HepG2 (cell line): ENCODE results near the gene UQCRC2. TPM values are rescaled to one million over a fixed set of nuclear protein-coding genes. Genes with fewer than 3 reads are reported as not detected.

ENCODE experiments used
- IRX3 ChIP-seq: sonication (generic); formaldehyde crosslinking; IDR thresholded peaks from 2 replicates; pipeline ENCODE4 v1.8.1; 2023; ENCODE audit warnings: mild to moderate bottlenecking, low read depth, missing genetic modification reagents, borderline replicate concordance
- NFIC ChIP-seq: IDR thresholded peaks from 2 replicates; pipeline ENCODE4 v1.6.1; 2012; ENCODE audit warnings: mild to moderate bottlenecking, low read length, inconsistent platforms
- POLR2A ChIP-seq, 2 experiments: IDR thresholded peaks; 2 replicates each; pipeline ENCODE4 v1.6.1; 2011; ENCODE audit warnings: low read depth in 2 of 2, low read length in 2 of 2, mild to moderate bottlenecking in 1 of 2, moderate library complexity in 1 of 2; ENCODE audit not compliant: insufficient read depth in 1 of 2
- POLR2AphosphoS5 ChIP-seq: IDR thresholded peaks from 2 replicates; pipeline ENCODE4 v1.6.1; 2012; ENCODE audit warnings: low read depth, low read length
- RBM22 ChIP-seq: fragments of 200-400 bp; formaldehyde crosslinking; optimal IDR thresholded peaks from 2 replicates; pipeline ENCODE3; 2017; ENCODE audit warnings: mild to moderate bottlenecking, low read length, moderate library complexity
- ZNF556 ChIP-seq: sonication (generic); formaldehyde crosslinking; IDR thresholded peaks from 2 replicates; pipeline ENCODE4 v1.4.0; 2020; ENCODE audit warnings: mild to moderate bottlenecking, missing genetic modification reagents, borderline replicate concordance
- polyA plus RNA-seq, 8 experiments: library from polyadenylated mRNA; depleted of rRNA in 3 of 8; stranded (reverse) in 7 of 8; unstranded in 1 of 8; fragments of >200 nt; fragmentation: Illumina TruSeq in 4 of 8; extraction: Trizol in 4 of 8; gene quantifications; 2 replicates each; pipeline versions ENCODE4 v1.2.1 to v1.2.3, GENCODE V29; 2011 to 2016; ENCODE audit warnings: low read depth in 4 of 8, missing spikeins in 1 of 8, mixed read lengths in 1 of 8; ENCODE audit not compliant: insufficient read depth in 1 of 8
- total RNA-seq, 5 experiments: library from RNA; depleted of rRNA; stranded (reverse); fragments of >200 nt; fragmentation: Illumina TruSeq; extraction: Trizol; gene quantifications; 2 replicates each; pipeline ENCODE4 v1.2.3, GENCODE V29; 2016; ENCODE audit warnings: low read depth in 1 of 5
- TF ChIP-seq, protein P1 (sequence below): sonication (generic); formaldehyde crosslinking; IDR thresholded peaks from 2 replicates; pipeline ENCODE4 v1.4.0; 2020; ENCODE audit warnings: mild to moderate bottlenecking, missing genetic modification reagents
- TF ChIP-seq, protein P2 (sequence below): sonication (generic); formaldehyde crosslinking; IDR thresholded peaks from 2 replicates; pipeline ENCODE4; 2020; ENCODE audit warnings: missing genetic modification reagents, mild to moderate bottlenecking, borderline replicate concordance
- TF ChIP-seq, protein P3 (sequence below): sonication (generic); formaldehyde crosslinking; IDR thresholded peaks from 2 replicates; pipeline ENCODE4 v1.4.0; 2020; ENCODE audit warnings: mild to moderate bottlenecking, missing genetic modification reagents
- TF ChIP-seq, protein P4 (sequence below): sonication (generic); formaldehyde crosslinking; IDR thresholded peaks from 2 replicates; pipeline ENCODE4 v1.8.0; 2022; ENCODE audit warnings: mild to moderate bottlenecking, missing genetic modification reagents

UQCRC2 gene
- total and polyA plus RNA-seq, 2 of the 13 experiments (the other 11 are each of a cell fraction or from before 2014, with no cell fraction given) = 442 to 536 TPM

DNA sequence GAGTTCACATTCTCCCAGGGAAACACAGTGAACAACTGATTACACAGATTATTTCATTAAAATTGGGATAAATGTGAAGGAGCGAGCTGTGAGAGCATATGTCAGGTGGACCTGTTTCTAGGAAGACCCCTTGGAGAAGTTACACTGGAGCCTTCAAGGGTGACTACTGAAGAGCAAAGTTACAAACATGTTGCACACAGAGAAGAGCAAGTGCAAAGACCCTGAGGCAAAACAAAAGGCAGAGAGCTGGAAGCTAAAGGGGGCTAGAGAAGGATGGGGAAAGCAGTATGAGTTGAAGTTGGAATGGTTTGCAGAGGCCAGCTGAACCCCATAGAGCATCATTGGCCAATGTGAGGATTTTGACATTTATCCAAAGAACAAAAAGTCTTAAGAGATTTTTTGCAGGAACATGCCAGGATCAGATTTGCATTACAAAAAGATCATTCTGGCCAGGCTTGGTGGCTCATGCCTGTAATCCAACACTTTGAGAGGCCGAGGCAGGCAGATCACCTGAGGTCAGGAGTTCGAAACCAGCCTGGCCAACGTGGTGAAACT is 33.6 kb downstream of the UQCRC2 start (continued):
- TF ChIP-seq, protein P1, sequence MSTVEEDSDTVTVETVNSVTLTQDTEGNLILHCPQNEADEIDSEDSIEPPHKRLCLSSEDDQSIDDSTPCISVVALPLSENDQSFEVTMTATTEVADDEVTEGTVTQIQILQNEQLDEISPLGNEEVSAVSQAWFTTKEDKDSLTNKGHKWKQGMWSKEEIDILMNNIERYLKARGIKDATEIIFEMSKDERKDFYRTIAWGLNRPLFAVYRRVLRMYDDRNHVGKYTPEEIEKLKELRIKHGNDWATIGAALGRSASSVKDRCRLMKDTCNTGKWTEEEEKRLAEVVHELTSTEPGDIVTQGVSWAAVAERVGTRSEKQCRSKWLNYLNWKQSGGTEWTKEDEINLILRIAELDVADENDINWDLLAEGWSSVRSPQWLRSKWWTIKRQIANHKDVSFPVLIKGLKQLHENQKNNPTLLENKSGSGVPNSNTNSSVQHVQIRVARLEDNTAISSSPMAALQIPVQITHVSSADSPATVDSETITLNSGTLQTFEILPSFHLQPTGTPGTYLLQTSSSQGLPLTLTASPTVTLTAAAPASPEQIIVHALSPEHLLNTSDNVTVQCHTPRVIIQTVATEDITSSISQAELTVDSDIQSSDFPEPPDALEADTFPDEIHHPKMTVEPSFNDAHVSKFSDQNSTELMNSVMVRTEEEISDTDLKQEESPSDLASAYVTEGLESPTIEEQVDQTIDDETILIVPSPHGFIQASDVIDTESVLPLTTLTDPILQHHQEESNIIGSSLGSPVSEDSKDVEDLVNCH = no peak
- TF ChIP-seq RBM22 (peak; percentile 54), POLR2A (IDR thresholded peaks at IDR 0.05; ENCODE audit: insufficient read depth in 1 of 2, low read depth in 2 of 2, low read length in 2 of 2) (peak in 1 of 2 experiments; percentile 34; a peak in 1 of 4 replicates), ZNF556 (CRISPR knock-in tag) (no peak), IRX3 (no peak), POLR2AphosphoS5 (peak; percentile 54; the same call in 1 of the 2 replicates), NFIC (no peak)
- TF ChIP-seq, protein P2, sequence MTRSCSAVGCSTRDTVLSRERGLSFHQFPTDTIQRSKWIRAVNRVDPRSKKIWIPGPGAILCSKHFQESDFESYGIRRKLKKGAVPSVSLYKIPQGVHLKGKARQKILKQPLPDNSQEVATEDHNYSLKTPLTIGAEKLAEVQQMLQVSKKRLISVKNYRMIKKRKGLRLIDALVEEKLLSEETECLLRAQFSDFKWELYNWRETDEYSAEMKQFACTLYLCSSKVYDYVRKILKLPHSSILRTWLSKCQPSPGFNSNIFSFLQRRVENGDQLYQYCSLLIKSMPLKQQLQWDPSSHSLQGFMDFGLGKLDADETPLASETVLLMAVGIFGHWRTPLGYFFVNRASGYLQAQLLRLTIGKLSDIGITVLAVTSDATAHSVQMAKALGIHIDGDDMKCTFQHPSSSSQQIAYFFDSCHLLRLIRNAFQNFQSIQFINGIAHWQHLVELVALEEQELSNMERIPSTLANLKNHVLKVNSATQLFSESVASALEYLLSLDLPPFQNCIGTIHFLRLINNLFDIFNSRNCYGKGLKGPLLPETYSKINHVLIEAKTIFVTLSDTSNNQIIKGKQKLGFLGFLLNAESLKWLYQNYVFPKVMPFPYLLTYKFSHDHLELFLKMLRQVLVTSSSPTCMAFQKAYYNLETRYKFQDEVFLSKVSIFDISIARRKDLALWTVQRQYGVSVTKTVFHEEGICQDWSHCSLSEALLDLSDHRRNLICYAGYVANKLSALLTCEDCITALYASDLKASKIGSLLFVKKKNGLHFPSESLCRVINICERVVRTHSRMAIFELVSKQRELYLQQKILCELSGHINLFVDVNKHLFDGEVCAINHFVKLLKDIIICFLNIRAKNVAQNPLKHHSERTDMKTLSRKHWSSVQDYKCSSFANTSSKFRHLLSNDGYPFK (CRISPR knock-in tag) = no peak
- TF ChIP-seq, protein P3, sequence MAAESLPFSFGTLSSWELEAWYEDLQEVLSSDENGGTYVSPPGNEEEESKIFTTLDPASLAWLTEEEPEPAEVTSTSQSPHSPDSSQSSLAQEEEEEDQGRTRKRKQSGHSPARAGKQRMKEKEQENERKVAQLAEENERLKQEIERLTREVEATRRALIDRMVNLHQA (CRISPR knock-in tag) = no peak
- TF ChIP-seq, protein P4, sequence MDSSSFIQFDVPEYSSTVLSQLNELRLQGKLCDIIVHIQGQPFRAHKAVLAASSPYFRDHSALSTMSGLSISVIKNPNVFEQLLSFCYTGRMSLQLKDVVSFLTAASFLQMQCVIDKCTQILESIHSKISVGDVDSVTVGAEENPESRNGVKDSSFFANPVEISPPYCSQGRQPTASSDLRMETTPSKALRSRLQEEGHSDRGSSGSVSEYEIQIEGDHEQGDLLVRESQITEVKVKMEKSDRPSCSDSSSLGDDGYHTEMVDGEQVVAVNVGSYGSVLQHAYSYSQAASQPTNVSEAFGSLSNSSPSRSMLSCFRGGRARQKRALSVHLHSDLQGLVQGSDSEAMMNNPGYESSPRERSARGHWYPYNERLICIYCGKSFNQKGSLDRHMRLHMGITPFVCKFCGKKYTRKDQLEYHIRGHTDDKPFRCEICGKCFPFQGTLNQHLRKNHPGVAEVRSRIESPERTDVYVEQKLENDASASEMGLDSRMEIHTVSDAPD (CRISPR knock-in tag) = no peak
- TF ChIP-seq, all 625 proteins: peak for 6
